Stimulated activated CD8-positive, alpha-beta memory T cell treated with anti-CD3 and anti-CD28 coated beads, Interleukin-7, amount 100 ng/mL, for 4 hours (primary cell): ENCODE measurements around the gene FAM8A1.
"Not testable (repeated sequence)": the region's sequence is repeated elsewhere in the genome, so short reads cannot be mapped to it uniquely, and the experiment has no call there.

Experiments
- DNase-seq, 2 donors: peaks; one replicate each; pipeline ENCODE4 v3.0.0-alpha.2; 2020; ENCODE audit warnings: low read depth in 2 of 2

The FAM8A1 gene

GRCh38 chr6:17599877-17600526 lies at the start of gene FAM8A1:
Gene FAM8A1 (plus strand): TSS chr6:17600302. CDS start chr6:17600410, 108 bp downstream.
- peak; percentile 91 to 93 for DNase-seq

DNA sequence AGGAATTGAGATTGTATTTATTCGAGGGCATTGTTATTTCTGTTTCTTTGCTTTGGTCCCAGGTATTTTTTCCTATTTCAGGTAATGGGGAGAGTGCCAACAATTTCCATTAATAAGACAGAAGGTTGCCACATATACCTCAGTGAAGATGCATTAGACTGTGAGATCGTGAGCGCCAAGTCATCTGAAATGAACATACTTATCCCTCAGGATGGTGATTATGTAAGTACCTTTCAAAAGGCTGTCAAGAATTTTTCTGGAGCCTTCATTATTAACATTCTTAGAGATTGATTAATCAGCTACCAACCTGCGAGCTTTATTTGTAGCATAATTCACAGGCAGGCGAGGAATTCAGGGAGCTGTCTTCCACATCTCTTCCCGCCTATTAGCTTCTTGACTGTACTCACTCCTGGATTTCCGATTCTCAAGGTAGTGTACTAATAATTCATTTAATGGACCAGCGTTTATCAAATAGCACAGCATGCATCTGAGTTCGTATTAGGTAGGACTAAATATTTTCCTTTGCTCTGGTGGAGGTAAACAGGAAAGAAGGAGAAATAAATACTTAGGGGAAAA lies 48.6 kb upstream of the FAM8A1 start:
- DNase-seq: no peak

DNA sequence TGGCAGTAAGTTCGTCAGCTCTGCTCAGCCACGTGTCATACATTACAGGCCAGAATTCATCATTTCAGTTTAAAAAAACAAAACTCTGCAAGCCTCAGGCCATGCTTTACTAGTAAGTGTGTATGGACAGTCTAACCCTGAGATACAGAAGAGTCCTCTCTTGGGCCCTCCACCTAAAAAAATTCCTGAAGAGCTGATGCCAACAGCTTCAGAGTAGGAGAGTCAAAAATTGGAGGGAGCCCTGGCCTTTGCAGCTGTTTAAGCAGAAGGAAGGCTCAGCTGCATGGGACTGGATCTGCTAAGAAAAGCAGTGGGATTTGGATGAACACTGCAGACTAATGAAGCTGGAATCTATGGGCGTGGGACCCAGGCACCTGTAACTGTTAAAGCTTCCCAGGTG lies 47.2 kb upstream of the FAM8A1 start:
- no peak for DNase-seq

GRCh38 chr6:17556014-17556413 lies 44.1 kb upstream of the FAM8A1 start:
- DNase-seq: no peak

DNA sequence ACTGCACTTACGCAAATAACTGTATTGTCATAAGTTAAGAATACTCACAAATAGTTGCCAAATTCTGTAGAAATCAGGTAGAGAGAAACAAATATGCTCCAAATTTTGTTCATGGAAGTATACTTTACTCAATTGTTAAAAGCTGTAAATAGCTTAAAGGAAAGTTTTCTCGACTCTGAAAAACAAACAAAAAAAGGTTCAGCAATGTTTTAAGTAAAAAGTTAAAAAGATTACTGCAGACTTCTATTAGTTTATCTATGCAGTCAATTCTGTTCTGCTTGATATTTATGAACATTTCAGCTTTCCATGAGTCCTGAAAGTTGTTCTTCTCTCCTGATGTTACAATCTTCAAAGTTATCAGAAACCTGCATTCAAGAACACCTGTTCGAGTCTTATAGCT lies 37.5 kb upstream of the FAM8A1 start:
- no peak for DNase-seq

GRCh38 chr6:17565399-17565798 lies 34.7 kb upstream of the FAM8A1 start:
- DNase-seq: no peak

- no peak for DNase-seq
These were observed 25.1 kb upstream of the FAM8A1 start for GRCh38 chr6:17574866-17575560.

DNA sequence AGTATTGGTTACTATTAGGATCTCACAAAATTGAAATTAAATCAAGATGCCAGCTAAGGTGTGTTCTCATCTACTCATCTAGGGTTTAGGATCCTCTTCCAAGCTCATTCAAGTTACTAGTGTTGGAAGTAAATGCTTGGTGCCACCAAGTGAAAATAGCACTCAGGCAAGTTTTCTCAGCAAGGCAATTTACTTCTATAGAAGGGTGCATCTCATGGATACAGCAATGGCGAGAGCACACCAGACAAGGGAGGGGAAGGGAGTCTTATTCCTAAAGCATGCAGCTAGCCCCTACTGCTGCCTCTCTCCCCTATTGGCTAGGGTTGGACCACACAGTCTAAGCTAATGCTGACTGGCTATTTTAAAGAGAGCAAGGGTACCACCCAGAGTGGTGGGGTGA lies 23.0 kb upstream of the FAM8A1 start:
- DNase-seq: no peak

DNA sequence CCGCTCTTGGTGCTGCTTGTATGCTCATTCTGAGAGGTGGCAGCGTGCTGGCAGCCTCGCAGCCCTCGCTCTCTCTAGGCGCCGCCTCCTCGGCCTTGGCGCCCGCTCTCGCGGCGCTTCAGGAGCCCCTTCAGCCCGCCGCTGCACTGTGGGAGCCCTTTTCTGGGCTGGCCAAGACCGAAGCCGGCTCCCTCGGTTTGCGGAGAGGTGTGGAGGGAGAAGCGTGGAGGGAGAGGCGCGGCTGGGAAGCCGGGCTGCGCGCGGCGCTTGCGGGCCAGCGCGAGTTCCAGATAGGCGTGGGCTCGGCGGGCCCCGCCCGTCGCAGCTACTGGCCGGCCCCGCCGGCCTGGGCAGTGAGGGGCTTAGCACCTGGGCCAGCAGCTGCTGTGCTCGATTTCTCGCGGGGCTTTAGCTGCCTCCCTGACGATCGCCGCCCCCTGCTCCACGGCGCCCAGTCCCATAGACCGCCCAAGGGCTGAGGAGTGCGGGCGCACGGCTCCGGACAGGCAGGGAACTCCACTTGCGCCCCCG lies 19.5 kb upstream of the FAM8A1 start:
- no peak for DNase-seq

- not testable (repeated sequence) for DNase-seq
These were observed 18.8 kb upstream of the FAM8A1 start for GRCh38 chr6:17581282-17581681.

DNA sequence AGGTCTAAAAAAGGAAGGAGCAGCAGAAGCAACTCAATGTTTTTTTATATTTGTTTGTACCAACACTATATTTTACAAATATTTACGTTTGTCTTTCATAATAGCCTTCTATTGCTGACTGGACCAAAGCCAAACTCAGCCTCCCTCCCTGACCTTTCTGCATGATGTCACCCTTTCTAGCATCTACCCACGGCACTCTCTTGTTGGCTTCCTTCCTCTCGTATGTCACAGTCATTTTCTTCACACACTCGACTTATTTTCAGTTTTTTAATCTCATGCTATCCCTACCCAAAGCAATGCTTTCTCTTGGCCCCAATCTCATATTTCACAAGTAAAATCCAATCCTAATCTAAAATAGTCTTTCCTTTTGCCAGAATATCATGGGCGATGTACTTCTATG lies 16.3 kb upstream of the FAM8A1 start:
- no peak for DNase-seq

DNA sequence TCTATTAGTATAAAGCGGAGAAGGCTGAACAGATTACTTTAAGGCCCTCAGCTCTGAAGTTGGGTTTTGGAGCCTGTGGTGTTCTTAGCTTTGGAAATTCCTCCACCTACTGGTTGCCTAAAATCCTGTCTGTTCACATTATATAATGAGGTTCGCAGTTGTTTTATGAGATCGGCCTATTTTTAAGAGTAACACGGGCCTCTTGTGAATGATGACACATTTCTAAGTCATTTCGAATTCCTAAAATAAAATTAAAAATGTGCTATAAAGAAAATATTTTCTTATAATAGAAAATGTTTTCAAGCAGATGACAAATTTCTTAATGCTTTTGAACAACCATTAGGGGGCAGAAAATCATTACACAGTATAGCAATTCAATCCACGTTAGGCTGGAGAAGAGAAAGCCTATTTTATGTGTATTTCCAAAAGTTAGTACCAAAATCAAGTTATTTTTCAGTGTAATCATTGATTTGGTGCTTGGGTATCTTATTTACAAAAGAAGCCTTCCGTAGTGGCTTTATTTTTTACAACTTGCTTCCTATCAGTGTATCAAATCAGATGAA lies 15.8 kb upstream of the FAM8A1 start:
- DNase-seq: no peak

DNA sequence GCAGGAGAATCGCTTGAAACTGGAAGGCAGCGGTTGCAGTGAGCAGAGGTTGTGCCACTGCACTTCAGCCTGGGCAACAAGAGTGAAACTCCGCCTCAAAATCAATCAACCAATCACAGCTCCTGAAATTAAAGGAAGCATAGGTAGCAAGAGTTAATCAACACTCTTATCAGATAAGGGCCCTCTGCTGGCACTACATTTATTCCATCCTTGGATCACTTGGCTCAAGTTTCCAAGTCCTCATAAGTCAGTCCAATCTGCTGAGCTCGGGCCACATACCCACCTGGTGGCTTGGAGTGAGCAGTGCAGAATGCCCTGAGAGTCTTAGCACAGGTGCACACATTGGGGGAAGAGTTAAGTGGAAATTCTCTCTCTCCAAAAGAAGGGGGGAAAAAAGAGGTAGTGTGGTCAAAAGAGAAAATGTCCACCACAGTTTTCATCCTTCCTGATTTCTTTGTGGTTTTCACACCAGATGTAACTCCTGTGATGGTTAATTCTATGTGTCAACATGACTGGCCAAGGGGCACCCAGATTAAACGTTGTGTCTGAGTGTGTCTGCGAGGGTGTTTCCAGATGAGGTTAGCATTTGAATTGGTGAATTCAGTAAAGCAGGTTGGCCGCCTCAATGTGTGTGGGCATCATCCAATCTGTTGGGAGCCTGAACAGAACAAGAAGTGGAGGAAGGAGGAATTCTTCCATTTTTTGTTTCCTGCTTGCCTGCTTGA lies 14.2 kb upstream of the FAM8A1 start:
- no peak for DNase-seq

DNA sequence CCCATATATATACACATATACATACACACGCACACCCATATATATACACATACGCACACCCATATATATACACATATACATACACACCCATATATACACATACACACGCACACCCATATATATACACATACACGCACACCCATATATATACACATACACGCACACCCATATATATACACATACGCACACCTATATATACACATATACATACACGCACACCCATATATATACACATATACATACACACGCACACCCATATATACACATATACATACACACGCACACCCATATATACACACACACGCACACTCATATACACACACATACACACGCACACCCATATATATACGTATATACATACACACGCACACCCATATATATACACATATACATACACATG lies 13.5 kb upstream of the FAM8A1 start:
- not testable (repeated sequence) for DNase-seq

GRCh38 chr6:17588011-17588410 lies 12.1 kb upstream of the FAM8A1 start:
- DNase-seq: no peak

DNA sequence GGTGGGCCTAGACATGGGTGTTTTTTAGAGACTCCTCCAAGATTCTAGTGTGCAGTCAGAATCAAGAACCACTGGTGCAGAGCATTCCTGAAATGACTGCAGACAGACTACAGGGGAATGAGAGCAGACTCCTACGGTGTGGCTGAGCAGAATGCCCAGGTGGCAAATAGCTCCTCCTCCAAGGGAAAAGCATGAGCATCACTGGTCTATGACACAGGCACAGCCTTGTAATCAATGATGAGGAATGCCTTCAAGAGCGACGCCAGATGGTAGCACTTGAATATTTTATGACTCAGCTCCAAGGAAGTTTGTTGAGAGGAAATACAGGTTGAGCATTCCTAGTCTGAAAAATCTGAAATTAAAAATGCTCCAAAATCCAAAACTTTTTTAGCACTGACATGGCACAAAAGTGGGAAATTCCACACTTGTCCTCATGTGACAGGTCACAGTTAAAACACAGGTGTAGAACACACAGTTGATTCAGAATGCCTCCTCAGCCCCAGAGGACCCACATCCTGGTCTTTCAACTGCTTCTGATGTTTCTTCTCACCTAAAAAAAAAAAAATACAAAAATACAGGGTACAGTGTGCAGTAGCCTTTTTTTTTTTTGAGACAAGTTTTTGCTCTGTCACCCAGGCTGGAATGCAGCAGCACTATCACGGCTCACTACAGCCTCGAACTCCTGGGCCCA lies 10.6 kb upstream of the FAM8A1 start:
- DNase-seq: no peak

- no peak for DNase-seq
These were observed 8.8 kb upstream of the FAM8A1 start for GRCh38 chr6:17591287-17591686.

GRCh38 chr6:17593246-17593645 lies 6.9 kb upstream of the FAM8A1 start:
- no peak for DNase-seq

- DNase-seq: no peak
These were observed 4.0 kb upstream of the FAM8A1 start for GRCh38 chr6:17596085-17596484.

DNA sequence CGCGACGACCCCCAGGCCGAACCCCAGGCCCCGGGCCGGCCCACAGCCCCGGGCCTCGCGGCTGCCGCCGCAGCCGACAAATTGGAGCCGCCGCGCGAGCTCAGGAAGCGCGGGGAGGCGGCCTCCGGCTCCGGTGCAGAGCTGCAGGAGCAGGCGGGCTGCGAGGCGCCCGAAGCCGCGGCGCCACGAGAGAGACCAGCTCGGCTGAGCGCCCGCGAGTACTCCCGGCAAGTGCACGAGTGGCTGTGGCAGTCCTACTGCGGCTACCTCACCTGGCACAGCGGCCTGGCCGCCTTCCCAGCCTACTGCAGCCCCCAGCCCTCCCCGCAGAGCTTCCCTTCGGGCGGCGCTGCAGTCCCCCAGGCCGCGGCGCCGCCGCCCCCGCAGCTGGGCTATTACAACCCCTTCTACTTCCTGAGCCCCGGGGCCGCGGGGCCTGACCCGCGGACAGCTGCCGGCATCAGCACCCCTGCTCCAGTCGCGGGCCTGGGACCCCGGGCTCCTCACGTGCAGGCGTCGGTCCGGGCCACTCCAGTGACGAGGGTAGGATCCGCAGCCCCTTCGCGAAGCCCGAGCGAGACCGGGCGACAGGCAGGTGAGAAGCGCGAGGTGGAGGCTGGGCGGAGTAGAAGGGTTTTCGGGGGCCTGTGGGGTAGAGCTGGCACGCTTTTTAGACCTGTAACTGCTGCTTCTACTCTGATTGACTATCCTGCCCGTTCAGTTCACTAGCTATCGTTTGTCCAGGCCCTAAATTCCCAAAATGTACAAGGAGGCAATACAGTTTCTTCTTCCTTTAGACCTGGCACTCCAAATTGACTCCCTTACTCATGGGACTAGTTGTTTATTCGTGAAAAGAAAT lies 654 bp downstream of the FAM8A1 start:
- DNase-seq: peak; percentile 7 to 33

DNA sequence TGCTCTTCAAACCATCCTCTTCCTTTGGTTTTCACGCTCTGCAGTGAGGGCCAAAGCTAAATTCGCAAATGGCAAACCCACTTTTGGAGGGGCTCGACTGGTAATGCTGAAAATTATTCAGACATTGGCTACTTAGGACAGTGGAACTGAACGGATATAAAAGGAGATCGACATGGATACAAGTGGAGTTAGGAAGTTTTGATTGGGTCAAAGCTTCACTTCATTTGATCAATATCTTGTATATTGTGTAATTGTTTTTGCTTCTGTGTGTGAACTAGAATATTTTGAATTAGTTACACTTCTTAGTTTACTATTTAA lies 1.2 kb downstream of the FAM8A1 start:
- DNase-seq: no peak
